Ovary (tissue), 3 donors: ENCODE results near the gene GGTLC1.

Experiments used
- POLR2A ChIP-seq: fragments of 450-650 bp; IDR thresholded peaks from one replicate; pipeline ENCODE4 v1.6.1; 2017; ENCODE audit warnings: antibody characterized with exemption, mild to moderate bottlenecking, moderate library complexity
- TF ChIP-seq, protein P1 (sequence below), 3 donors: fragments of 450-650 bp in 2 of 3; fragments of 200-600 bp in 1 of 3; IDR thresholded peaks; one replicate each; pipeline versions ENCODE4 v1.5.1 to v1.8.0; 2016 to 2022; ENCODE audit warnings: antibody characterized with exemption in 3 of 3, mild to moderate bottlenecking in 1 of 3
- donor health status: DM: no; HTN: no; CAD: no.

DNA sequence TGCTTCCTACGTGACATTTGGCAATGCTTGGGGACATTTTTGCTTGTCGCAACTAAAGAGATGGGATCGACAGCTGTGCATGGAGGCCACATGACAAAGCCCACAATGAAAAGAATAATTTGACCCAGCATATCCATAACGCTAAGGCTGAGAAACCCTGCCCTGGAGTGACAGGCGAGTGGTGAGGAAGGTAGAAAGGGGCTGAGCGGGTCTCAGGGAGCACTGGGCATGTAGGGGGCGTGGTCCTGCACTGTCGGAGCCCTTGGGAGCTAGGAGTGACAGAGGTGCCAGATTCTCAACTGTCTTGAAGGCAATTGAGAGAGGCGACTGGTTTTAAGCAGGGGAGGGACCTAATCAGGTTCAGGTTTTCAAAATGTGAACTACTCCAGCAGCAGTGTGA is 13.6 kb downstream of the GGTLC1 start:
- TF ChIP-seq, protein P1, sequence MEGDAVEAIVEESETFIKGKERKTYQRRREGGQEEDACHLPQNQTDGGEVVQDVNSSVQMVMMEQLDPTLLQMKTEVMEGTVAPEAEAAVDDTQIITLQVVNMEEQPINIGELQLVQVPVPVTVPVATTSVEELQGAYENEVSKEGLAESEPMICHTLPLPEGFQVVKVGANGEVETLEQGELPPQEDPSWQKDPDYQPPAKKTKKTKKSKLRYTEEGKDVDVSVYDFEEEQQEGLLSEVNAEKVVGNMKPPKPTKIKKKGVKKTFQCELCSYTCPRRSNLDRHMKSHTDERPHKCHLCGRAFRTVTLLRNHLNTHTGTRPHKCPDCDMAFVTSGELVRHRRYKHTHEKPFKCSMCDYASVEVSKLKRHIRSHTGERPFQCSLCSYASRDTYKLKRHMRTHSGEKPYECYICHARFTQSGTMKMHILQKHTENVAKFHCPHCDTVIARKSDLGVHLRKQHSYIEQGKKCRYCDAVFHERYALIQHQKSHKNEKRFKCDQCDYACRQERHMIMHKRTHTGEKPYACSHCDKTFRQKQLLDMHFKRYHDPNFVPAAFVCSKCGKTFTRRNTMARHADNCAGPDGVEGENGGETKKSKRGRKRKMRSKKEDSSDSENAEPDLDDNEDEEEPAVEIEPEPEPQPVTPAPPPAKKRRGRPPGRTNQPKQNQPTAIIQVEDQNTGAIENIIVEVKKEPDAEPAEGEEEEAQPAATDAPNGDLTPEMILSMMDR (IDR thresholded peaks at IDR 0.05), result no peak
- no peak for TF ChIP-seq POLR2A
